GM12878 (cell line): ENCODE measurements around the gene GATA3. TPM values are rescaled to one million over a fixed set of nuclear protein-coding genes. Genes with fewer than 3 reads are reported as not detected.

ENCODE experiments used
- ATAC-seq: fragments of 200-7000 bp; cut with Tn5 transposase; 3 replicates; pipeline ENCODE4 v1.9.1; 2020; ENCODE audit warnings: mild to moderate bottlenecking, moderate library complexity
- BruUV-seq: library from RNA; stranded (reverse); fragments of 400-500 nt; replicated peaks from 2 replicates; lab custom pipeline; 2021; lab: Mats Ljungman, UMichigan
- CTCF ChIA-PET: fragments of 300-600 bp; sonication (Branson Sonifier 250); formaldehyde crosslinking; extraction: SDS; loops from one replicate; lab custom pipeline; 2021; ENCODE audit warnings: inconsistent platforms; lab: Yijun Ruan, JAX
- POLR2A ChIA-PET: fragments of 350-600 bp; formaldehyde crosslinking; extraction: SDS; loops from one replicate; lab custom pipeline; 2021; ENCODE audit warnings: inconsistent platforms; lab: Charles Lee
- RAD21 ChIA-PET: fragments of 300-600 bp; sonication (Branson Sonifier 250); formaldehyde crosslinking; loops from one replicate; lab custom pipeline; 2023; ENCODE audit warnings: antibody characterized with exemption; ENCODE audit not compliant: unreplicated experiment; lab: Charles Lee
- SMC1A ChIA-PET: fragments of 300-600 bp; sonication (Branson Sonifier 250); formaldehyde crosslinking; loops from one replicate; lab custom pipeline; 2023; ENCODE audit not compliant: unreplicated experiment, uncharacterized antibody; lab: Charles Lee
- DNase-seq: peaks from one replicate; pipeline ENCODE4 v3.0.0-alpha.2; 2011; ENCODE audit warnings: low read depth, low spot score
- FAIRE-seq: peaks from 3 replicates; lab custom pipeline; 2011; peaks lifted over from hg19 to GRCh38; lab: Jason Lieb, UNC
- H2AFZ ChIP-seq: 2 replicates; pipeline ENCODE4 v1.6.0; 2011; ENCODE audit warnings: low read depth, low read length, control low read depth; ENCODE audit not compliant: control insufficient read depth
- H3K27ac ChIP-seq: 2 replicates; pipeline ENCODE4 v1.5.1; 2011; ENCODE audit warnings: control low read depth; ENCODE audit not compliant: control insufficient read depth, insufficient read depth
- H3K27me3 ChIP-seq, 2 experiments: replicated peaks in 1 of 2; 2 replicates each; pipeline versions ENCODE4 v1.6.0 to v1.6.1; 2011; ENCODE audit warnings: low read length in 1 of 2; ENCODE audit not compliant: control insufficient read depth in 2 of 2, insufficient read depth in 2 of 2
- H3K36me3 ChIP-seq, 2 experiments: 2 replicates each; pipeline ENCODE4 v1.5.1; 2011; ENCODE audit warnings: low read length in 1 of 2; ENCODE audit not compliant: control insufficient read depth in 2 of 2, insufficient read depth in 2 of 2
- H3K4me1 ChIP-seq: 2 replicates; pipeline ENCODE4 v1.6.1; 2011; ENCODE audit warnings: mild to moderate bottlenecking, low read length, moderate library complexity, mixed read lengths; ENCODE audit not compliant: control insufficient read depth, insufficient read depth
- H3K4me2 ChIP-seq: 2 replicates; pipeline ENCODE4 v1.6.0; 2011; ENCODE audit warnings: control low read depth; ENCODE audit not compliant: control insufficient read depth, insufficient read depth
- H3K4me3 ChIP-seq: fragments of 200-600 bp; sonication (generic); 2 replicates; pipeline ENCODE4 v1.5.1; 2016
- H3K79me2 ChIP-seq: 2 replicates; pipeline ENCODE4 v1.6.0; 2011; ENCODE audit warnings: low read length; ENCODE audit not compliant: control insufficient read depth, insufficient read depth
- H3K9ac ChIP-seq: 2 replicates; pipeline ENCODE4 v1.8.0; 2011; ENCODE audit warnings: low read length, control low read depth, mixed read lengths; ENCODE audit not compliant: control insufficient read depth, insufficient read depth
- H3K9me3 ChIP-seq: replicated peaks from 3 replicates; pipeline ENCODE4 v1.5.1; 2011; ENCODE audit warnings: mild to moderate bottlenecking, low read length; ENCODE audit not compliant: control insufficient read depth, insufficient read depth
- H4K20me1 ChIP-seq: 2 replicates; pipeline ENCODE4 v1.6.0; 2011; ENCODE audit not compliant: control insufficient read depth, insufficient read depth
- CHD1 ChIP-seq: IDR thresholded peaks from 2 replicates; pipeline ENCODE4 v1.6.1; 2012; ENCODE audit warnings: low read depth, low read length, improper control_type of control experiment
- HDAC6 ChIP-seq: fragments of 200-600 bp; sonication (generic); IDR thresholded peaks from one replicate; pipeline ENCODE4 v1.8.0; 2017; ENCODE audit warnings: antibody characterized with exemption; ENCODE audit not compliant: unreplicated experiment
- RFX5 ChIP-seq: IDR thresholded peaks from 2 replicates; pipeline ENCODE4 v1.6.1; 2011; ENCODE audit warnings: low read depth, low read length, improper control_type of control experiment
- WGBS: methylation state at CpG from one replicate; pipeline ENCODE4 v1.1.6; 2016; ENCODE audit warnings: low lambda C conversion rate; ENCODE audit not compliant: insufficient replicate concordance, insufficient coverage; ENCODE audit errors: missing lambda C conversion rate; 5-methylcytosine and 5-hydroxymethylcytosine counted together
- in situ Hi-C: fragments of 300-500 bp; cut with MboI; formaldehyde crosslinking; loops from 9 replicates; pipeline ENCODE4 v1.14.3; 2018; ENCODE audit warnings: mixed read lengths
- intact Hi-C: fragments of 100-400 bp; cut with micrococcal nuclease; formaldehyde crosslinking; loops from one replicate; pipeline ENCODE4 v1.14.2; 2022; ENCODE audit not compliant: unreplicated experiment
- polyA plus RNA-seq, 11 experiments: library from polyadenylated mRNA; depleted of rRNA in 4 of 11; unstranded in 6 of 11; stranded (reverse) in 5 of 11; fragments of >200 nt; fragmentation: Nextera tagmentation in 4 of 11; fragmentation: Illumina TruSeq in 1 of 11; extraction: Ambion mirVana in 4 of 11; extraction: Trizol in 1 of 11; gene quantifications; 1 replicate in 1 of 11; 2 replicates in 10 of 11; pipeline versions ENCODE4 v1.2.1 to v1.2.3, GENCODE V29; 2011 to 2016; ENCODE audit warnings: inconsistent platforms in 2 of 11, missing spikeins in 2 of 11, low read depth in 1 of 11
- total RNA-seq, 4 experiments: library from RNA; depleted of rRNA in 3 of 4; stranded (reverse); fragments of >200 nt in 3 of 4; fragmentation: Illumina TruSeq in 1 of 4; extraction: Trizol in 1 of 4; gene quantifications; 2 replicates each; pipeline versions ENCODE4 v1.2.1 to v1.2.3, GENCODE V29; 2013 to 2021
- TF ChIP-seq, protein P1 (sequence below): fragments of 450-650 bp; IDR thresholded peaks from 2 replicates; pipeline ENCODE4 v1.6.1; 2016; ENCODE audit warnings: mild to moderate bottlenecking, moderate library complexity, borderline replicate concordance

GATA3 gene
- total and polyA plus RNA-seq, 10 of the 15 experiments (the other 5 are each of a cell fraction or from before 2014, with no cell fraction given) = 0.08 to 0.80 (median 0.29) TPM

GRCh38 chr10:8045726-8046494, 8.6 kb upstream of the GATA3 start (continued):
- TF ChIP-seq CHD1 = no peak

- Histone ChIP-seq H2AFZ (no peak overlapping the region), H3K36me3 (no peaks in the 10 kb centered on the region), H3K79me2 (no peaks in the 10 kb centered on the region), H3K9me3 (no peaks in the 10 kb centered on the region), H3K27me3 (peaks cover 25 to 41% of the 10 kb centered on the region in 2 experiments), H3K4me1 (peaks cover 11% of the 10 kb centered on the region), H3K27ac (no peak overlapping the region), H3K4me2 (no peak overlapping the region), H3K4me3 (no peak overlapping the region)
- ATAC-seq = no peak; the same call in 2 of the 3 replicates
- in situ Hi-C loops = loop anchor here (25.0 kb wide), 1 partner anchor 1165 kb away; no protein-coding TSS in a partner anchor
- SMC1A ChIA-PET = no interaction called here
- no peak for DNase-seq
- FAIRE-seq = no peak
- POLR2A ChIA-PET = no interaction called here
- CTCF ChIA-PET = interaction anchor here (0.6 kb wide), 2 partner anchors 514 to 522 kb away, joined by 3 to 4 read pairs; no protein-coding TSS in a partner anchor
- no TSS peak for BruUV-seq
- TF ChIP-seq HDAC6 (no peak), RFX5 (no peak)
- TF ChIP-seq, protein P1, sequence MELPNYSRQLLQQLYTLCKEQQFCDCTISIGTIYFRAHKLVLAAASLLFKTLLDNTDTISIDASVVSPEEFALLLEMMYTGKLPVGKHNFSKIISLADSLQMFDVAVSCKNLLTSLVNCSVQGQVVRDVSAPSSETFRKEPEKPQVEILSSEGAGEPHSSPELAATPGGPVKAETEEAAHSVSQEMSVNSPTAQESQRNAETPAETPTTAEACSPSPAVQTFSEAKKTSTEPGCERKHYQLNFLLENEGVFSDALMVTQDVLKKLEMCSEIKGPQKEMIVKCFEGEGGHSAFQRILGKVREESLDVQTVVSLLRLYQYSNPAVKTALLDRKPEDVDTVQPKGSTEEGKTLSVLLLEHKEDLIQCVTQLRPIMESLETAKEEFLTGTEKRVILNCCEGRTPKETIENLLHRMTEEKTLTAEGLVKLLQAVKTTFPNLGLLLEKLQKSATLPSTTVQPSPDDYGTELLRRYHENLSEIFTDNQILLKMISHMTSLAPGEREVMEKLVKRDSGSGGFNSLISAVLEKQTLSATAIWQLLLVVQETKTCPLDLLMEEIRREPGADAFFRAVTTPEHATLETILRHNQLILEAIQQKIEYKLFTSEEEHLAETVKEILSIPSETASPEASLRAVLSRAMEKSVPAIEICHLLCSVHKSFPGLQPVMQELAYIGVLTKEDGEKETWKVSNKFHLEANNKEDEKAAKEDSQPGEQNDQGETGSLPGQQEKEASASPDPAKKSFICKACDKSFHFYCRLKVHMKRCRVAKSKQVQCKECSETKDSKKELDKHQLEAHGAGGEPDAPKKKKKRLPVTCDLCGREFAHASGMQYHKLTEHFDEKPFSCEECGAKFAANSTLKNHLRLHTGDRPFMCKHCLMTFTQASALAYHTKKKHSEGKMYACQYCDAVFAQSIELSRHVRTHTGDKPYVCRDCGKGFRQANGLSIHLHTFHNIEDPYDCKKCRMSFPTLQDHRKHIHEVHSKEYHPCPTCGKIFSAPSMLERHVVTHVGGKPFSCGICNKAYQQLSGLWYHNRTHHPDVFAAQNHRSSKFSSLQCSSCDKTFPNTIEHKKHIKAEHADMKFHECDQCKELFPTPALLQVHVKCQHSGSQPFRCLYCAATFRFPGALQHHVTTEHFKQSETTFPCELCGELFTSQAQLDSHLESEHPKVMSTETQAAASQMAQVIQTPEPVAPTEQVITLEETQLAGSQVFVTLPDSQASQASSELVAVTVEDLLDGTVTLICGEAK = no peak
- TF ChIP-seq, all 136 proteins: peak for 0
- RAD21 ChIA-PET = no interaction called here
- WGBS = 12% methylated on average over 28 of the region's 30 CpGs
- intact Hi-C loops = no loop called here
- Histone ChIP-seq H4K20me1 (no peaks in the 10 kb centered on the region), H3K9ac (no peak overlapping the region)
Measured at GRCh38 chr10:8047452-8048280, 6.8 kb upstream of the GATA3 start.
